Right renal cortex interstitium (tissue), 3 donors: ENCODE measurements around the gene ANKRD11. TPM values are rescaled to one million over a fixed set of nuclear protein-coding genes. Genes with fewer than 3 reads are reported as not detected.

Source experiments
- DNase-seq, 3 donors: peaks; one replicate each; pipeline ENCODE4 v3.0.0-alpha.2; 2013; ENCODE audit warnings: low read depth in 3 of 3, low spot score in 2 of 3
- polyA plus RNA-seq, 3 donors: library from polyadenylated mRNA; unstranded; fragments of 120-200 nt; gene quantifications; one replicate each; pipeline ENCODE4 v1.2.1, GENCODE V29; 2013; ENCODE audit not compliant: insufficient read length in 3 of 3

ANKRD11 gene
- polyA plus RNA-seq, 3 donors, result 84.3 to 86.5 (median 86.3) TPM

- DNase-seq, result no peak
Measured at GRCh38 chr16:89293276-89294143, 196.9 kb downstream of the ANKRD11 start.

- no peak for DNase-seq
Measured at GRCh38 chr16:89292443-89293078, 197.8 kb downstream of the ANKRD11 start.

- no peak for DNase-seq
Measured at GRCh38 chr16:89291776-89292175, 198.6 kb downstream of the ANKRD11 start.

GRCh38 chr16:89291363-89291762 lies 199.0 kb downstream of the ANKRD11 start:
- no peak for DNase-seq

GRCh38 chr16:89290887-89291286 lies 199.5 kb downstream of the ANKRD11 start:
- no peak for DNase-seq

GRCh38 chr16:89290472-89290871 lies 199.9 kb downstream of the ANKRD11 start:
- DNase-seq, result no peak

GRCh38 chr16:89289428-89290395 lies 200.6 kb downstream of the ANKRD11 start:
- peak in 1 of 3 donors; percentile 17 for DNase-seq

- DNase-seq, result no peak
Measured at GRCh38 chr16:89288966-89289365, 201.4 kb downstream of the ANKRD11 start.

- no peak for DNase-seq
Measured at GRCh38 chr16:89288577-89288844, 201.8 kb downstream of the ANKRD11 start.

- no peak for DNase-seq
Measured at GRCh38 chr16:89287777-89288576, 202.4 kb downstream of the ANKRD11 start.

- no peak for DNase-seq
Measured at GRCh38 chr16:89286096-89286495, 204.3 kb downstream of the ANKRD11 start.

GRCh38 chr16:89285381-89285780 lies 205.0 kb downstream of the ANKRD11 start:
- DNase-seq, result no peak

GRCh38 chr16:89283449-89283848 lies 206.9 kb downstream of the ANKRD11 start:
- DNase-seq, result no peak

- no peak for DNase-seq
Measured at GRCh38 chr16:89282523-89282922, 207.8 kb downstream of the ANKRD11 start.

- no peak for DNase-seq
Measured at GRCh38 chr16:89281829-89282228, 208.5 kb downstream of the ANKRD11 start.

GRCh38 chr16:89281189-89281577 lies 209.2 kb downstream of the ANKRD11 start:
- DNase-seq, result no peak

- DNase-seq, result no peak
Measured at GRCh38 chr16:89280546-89281188, 209.7 kb downstream of the ANKRD11 start.

GRCh38 chr16:89279666-89280481 lies 210.5 kb downstream of the ANKRD11 start:
- no peak for DNase-seq
